Measurements from ENCODE around the gene RYR2. TPM values are rescaled to one million over a fixed set of nuclear protein-coding genes. Genes with fewer than 3 reads are reported as not detected.

RYR2 gene
- polyA plus RNA-seq, 1 of the 3 experiments (the other 2 are of a cell fraction): under 0.01 TPM

GRCh38 chr1:237025358-237026074 lies 16.5 kb upstream of the RYR2 start:
- TF ChIP-seq CHD2 (IDR thresholded peaks at IDR 0.05; ENCODE audit: low read length, partially characterized antibody) (no peak), RAD21 (IDR thresholded peaks at IDR 0.05; ENCODE audit: low read length) (no peak), NFIC (IDR thresholded peaks at IDR 0.05; ENCODE audit: borderline replicate concordance) (no peak), FOXJ3 (CRISPR knock-in tag; IDR thresholded peaks at IDR 0.05) (no peak), TCF12 (IDR thresholded peaks at IDR 0.05) (no peak), YY1 (IDR thresholded peaks at IDR 0.05; ENCODE audit: low read depth) (no peak), FOXM1 (IDR thresholded peaks at IDR 0.05; ENCODE audit: low read depth) (no peak), ELF1 (IDR thresholded peaks at IDR 0.05) (no peak), JUND (IDR thresholded peaks at IDR 0.05) (no peak), REST (IDR thresholded peaks at IDR 0.05; ENCODE audit: low read depth, low read length) (no peak), TAF1 (IDR thresholded peaks at IDR 0.05; ENCODE audit: borderline replicate concordance, low read depth, low read length) (no peak), FOSL2 (IDR thresholded peaks at IDR 0.05; ENCODE audit: borderline replicate concordance, low read depth) (no peak), NRF1 (IDR thresholded peaks at IDR 0.05; ENCODE audit: low read depth, low read length) (no peak), MXI1 (IDR thresholded peaks at IDR 0.05; ENCODE audit: low read depth, low read length) (no peak)
- TF ChIP-seq, protein P1, sequence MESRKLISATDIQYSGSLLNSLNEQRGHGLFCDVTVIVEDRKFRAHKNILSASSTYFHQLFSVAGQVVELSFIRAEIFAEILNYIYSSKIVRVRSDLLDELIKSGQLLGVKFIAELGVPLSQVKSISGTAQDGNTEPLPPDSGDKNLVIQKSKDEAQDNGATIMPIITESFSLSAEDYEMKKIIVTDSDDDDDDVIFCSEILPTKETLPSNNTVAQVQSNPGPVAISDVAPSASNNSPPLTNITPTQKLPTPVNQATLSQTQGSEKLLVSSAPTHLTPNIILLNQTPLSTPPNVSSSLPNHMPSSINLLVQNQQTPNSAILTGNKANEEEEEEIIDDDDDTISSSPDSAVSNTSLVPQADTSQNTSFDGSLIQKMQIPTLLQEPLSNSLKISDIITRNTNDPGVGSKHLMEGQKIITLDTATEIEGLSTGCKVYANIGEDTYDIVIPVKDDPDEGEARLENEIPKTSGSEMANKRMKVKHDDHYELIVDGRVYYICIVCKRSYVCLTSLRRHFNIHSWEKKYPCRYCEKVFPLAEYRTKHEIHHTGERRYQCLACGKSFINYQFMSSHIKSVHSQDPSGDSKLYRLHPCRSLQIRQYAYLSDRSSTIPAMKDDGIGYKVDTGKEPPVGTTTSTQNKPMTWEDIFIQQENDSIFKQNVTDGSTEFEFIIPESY (IDR thresholded peaks at IDR 0.05; ENCODE audit: borderline replicate concordance, low read depth): no peak
- TF ChIP-seq, protein P2, sequence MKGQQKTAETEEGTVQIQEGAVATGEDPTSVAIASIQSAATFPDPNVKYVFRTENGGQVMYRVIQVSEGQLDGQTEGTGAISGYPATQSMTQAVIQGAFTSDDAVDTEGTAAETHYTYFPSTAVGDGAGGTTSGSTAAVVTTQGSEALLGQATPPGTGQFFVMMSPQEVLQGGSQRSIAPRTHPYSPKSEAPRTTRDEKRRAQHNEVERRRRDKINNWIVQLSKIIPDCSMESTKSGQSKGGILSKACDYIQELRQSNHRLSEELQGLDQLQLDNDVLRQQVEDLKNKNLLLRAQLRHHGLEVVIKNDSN (IDR thresholded peaks at IDR 0.05; ENCODE audit: borderline replicate concordance, low read depth): no peak
- POLR2A ChIA-PET: no interaction called here
- Histone ChIP-seq H3F3A (replicated peaks; ENCODE audit: insufficient read depth) (no peaks in the 10 kb centered on the region), H3K27ac (ENCODE audit: low read depth in 2 of 2, low read length in 1 of 2) (no peak overlapping the region), H3K4me1 (ENCODE audit: control insufficient read depth in 1 of 2, insufficient read depth in 2 of 2, low read depth in 1 of 2, low read length in 1 of 2) (no peaks in the 10 kb centered on the region), H3K9me2 (no peaks in the 10 kb centered on the region), H2AFZ (ENCODE audit: low read depth) (no peak overlapping the region), H3K9ac (no peak overlapping the region), H3K27me3 (ENCODE audit: insufficient read depth) (no peaks in the 10 kb centered on the region), H3K36me3 (replicated peaks in 1 of 2; ENCODE audit: control insufficient read depth in 1 of 2, insufficient read depth in 2 of 2, low read length in 1 of 2) (no peaks in the 10 kb centered on the region), H3K9me3 (peaks cover 4% of the 10 kb centered on the region; the same call in 1 of the 2 replicates), H3K4me2 (no peak overlapping the region), H3K4me3 (ENCODE audit: low read depth in 2 of 2, low read length in 1 of 2) (no peak overlapping the region), H4K20me1 (ENCODE audit: insufficient read depth) (no peaks in the 10 kb centered on the region), H3K79me2 (ENCODE audit: insufficient read depth) (no peaks in the 10 kb centered on the region)
- DNase-seq: no peak
- CTCF ChIA-PET: no interaction called here
- 71% methylated on average over 9 of the region's 10 CpGs for WGBS (ENCODE audit: low lambda C conversion rate)

All from SK-N-SH (cell line).